Calu3 (cell line): ENCODE results near the gene LHFPL6. TPM values are rescaled to one million over a fixed set of nuclear protein-coding genes. Genes with fewer than 3 reads are reported as not detected.

Source experiments
- BruUV-seq: library from RNA; stranded (reverse); fragments of 400-500 nt; replicated peaks from 2 replicates; lab custom pipeline; 2021; lab: Mats Ljungman, UMichigan
- CTCF ChIA-PET: fragments of 300-600 bp; sonication (Branson Sonifier 250); formaldehyde crosslinking; loops from one replicate; lab custom pipeline; 2022; ENCODE audit warnings: antibody characterized with exemption; lab: Charles Lee
- DNase-seq: peaks from one replicate; pipeline ENCODE4 v3.0.0; 2022
- H3K27ac Mint-ChIP-seq: one replicate; pipeline ENCODE4 v1.8.0; 2022; ENCODE audit warnings: mixed read lengths; ENCODE audit not compliant: unreplicated experiment
- H3K27me3 Mint-ChIP-seq: one replicate; pipeline ENCODE4 v1.8.0; 2022; ENCODE audit warnings: mixed read lengths; ENCODE audit not compliant: unreplicated experiment
- H3K36me3 Mint-ChIP-seq: one replicate; pipeline ENCODE4 v1.8.0; 2022; ENCODE audit warnings: mild to moderate bottlenecking, moderate library complexity, mixed read lengths; ENCODE audit not compliant: insufficient read depth, unreplicated experiment
- H3K4me1 Mint-ChIP-seq: one replicate; pipeline ENCODE4 v1.8.0; 2022; ENCODE audit warnings: mild to moderate bottlenecking, low read depth, mixed read lengths; ENCODE audit not compliant: unreplicated experiment
- H3K4me3 Mint-ChIP-seq: one replicate; pipeline ENCODE4 v1.8.0; 2022; ENCODE audit warnings: mild to moderate bottlenecking, low read depth, moderate library complexity, mixed read lengths; ENCODE audit not compliant: unreplicated experiment
- H3K9me3 Mint-ChIP-seq: one replicate; pipeline ENCODE4 v1.8.0; 2022; ENCODE audit warnings: low read depth, mixed read lengths; ENCODE audit not compliant: unreplicated experiment
- intact Hi-C: fragments of 100-400 bp; cut with micrococcal nuclease; formaldehyde crosslinking; loops from one replicate; pipeline ENCODE4 v1.10.0; 2022; ENCODE audit not compliant: unreplicated experiment
- total RNA-seq: library from RNA; stranded (reverse); gene quantifications from 2 replicates; pipeline ENCODE4 v1.2.3, GENCODE V29; 2022
- TF ChIP-seq, protein P1 (sequence below): fragments of 200-600 bp; IDR thresholded peaks from one replicate; pipeline ENCODE4 v1.8.0; 2022; ENCODE audit warnings: antibody characterized with exemption; ENCODE audit not compliant: unreplicated experiment

LHFPL6 gene
- total RNA-seq, 1 experiment from 2014 or later = not detected

DNA sequence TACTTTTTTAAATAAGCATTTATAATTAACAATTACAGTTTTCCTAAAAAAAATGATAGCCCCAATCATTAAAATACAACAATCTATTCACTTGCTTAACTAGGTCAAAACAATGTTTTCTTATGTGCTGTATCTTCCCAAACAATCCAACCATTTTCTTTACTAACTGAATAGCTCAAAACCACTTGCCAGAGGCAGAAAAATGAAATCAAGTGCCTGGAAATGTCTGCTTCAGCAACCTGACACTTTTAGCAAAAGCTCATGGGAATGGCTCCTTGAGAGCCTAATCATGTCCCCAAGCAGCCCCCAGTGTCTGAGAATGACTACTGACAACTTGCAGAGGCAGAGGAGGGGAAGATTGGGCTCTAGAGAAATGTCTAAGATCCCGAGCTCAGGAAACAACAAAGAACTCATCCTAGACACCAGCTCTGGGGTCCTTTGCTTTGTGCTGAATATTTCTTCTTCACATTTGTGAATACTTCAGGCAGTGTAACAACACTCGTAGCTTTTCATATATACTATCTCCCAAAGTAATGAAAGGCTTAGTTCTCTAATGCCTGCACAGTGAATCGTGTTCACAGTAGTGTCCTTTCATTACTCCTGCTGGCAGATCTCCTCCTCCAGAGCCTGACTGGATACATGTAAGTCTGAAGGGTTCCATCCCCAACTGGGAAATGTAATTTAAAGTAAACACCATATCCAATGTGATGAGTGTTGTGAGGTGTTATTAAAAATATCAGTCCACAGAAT lies 280.0 kb downstream of the LHFPL6 start:
- Mint-ChIP-seq H3K9me3 (peaks cover 2% of the 10 kb centered on the region), H3K27ac (no peak overlapping the region), H3K36me3 (no peaks in the 10 kb centered on the region), H3K4me1 (no peaks in the 10 kb centered on the region), H3K4me3 (no peak overlapping the region), H3K27me3 (peaks cover 34% of the 10 kb centered on the region)
- DNase-seq = no peak
- no TSS peak for BruUV-seq
- TF ChIP-seq, protein P1, sequence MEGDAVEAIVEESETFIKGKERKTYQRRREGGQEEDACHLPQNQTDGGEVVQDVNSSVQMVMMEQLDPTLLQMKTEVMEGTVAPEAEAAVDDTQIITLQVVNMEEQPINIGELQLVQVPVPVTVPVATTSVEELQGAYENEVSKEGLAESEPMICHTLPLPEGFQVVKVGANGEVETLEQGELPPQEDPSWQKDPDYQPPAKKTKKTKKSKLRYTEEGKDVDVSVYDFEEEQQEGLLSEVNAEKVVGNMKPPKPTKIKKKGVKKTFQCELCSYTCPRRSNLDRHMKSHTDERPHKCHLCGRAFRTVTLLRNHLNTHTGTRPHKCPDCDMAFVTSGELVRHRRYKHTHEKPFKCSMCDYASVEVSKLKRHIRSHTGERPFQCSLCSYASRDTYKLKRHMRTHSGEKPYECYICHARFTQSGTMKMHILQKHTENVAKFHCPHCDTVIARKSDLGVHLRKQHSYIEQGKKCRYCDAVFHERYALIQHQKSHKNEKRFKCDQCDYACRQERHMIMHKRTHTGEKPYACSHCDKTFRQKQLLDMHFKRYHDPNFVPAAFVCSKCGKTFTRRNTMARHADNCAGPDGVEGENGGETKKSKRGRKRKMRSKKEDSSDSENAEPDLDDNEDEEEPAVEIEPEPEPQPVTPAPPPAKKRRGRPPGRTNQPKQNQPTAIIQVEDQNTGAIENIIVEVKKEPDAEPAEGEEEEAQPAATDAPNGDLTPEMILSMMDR = no peak
- intact Hi-C loops = no loop called here
- CTCF ChIA-PET = interaction anchor here (0.6 kb wide), 1 partner anchor 201 kb away, joined by 3 read pairs; no protein-coding TSS in a partner anchor

DNA sequence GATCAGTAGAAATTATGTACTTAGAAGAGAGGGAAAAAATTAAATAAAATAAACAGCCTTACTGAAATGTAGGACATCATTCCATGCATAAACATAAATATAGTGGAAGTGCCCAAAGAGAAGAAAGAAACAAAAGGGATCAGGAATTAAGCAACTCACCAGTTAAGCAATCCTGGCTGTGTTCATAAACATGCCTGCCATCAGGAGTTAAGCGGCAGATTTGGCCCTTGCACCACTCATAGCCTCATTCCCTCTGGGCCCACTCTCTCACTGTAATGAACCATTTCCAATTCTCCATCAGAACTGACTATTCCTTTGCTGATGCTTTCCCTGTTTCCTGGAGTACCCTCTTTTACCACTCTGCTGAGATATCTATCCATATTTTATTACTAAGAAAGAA lies 281.4 kb downstream of the LHFPL6 start:
- BruUV-seq = no TSS peak
- no peak for DNase-seq
- TF ChIP-seq, protein P1 = no peak
- Mint-ChIP-seq H3K27ac (no peak overlapping the region), H3K36me3 (no peaks in the 10 kb centered on the region), H3K27me3 (peaks cover 34% of the 10 kb centered on the region), H3K9me3 (peaks cover 2% of the 10 kb centered on the region), H3K4me3 (no peak overlapping the region), H3K4me1 (no peaks in the 10 kb centered on the region)
- CTCF ChIA-PET = no interaction called here
- intact Hi-C loops = no loop called here

DNA sequence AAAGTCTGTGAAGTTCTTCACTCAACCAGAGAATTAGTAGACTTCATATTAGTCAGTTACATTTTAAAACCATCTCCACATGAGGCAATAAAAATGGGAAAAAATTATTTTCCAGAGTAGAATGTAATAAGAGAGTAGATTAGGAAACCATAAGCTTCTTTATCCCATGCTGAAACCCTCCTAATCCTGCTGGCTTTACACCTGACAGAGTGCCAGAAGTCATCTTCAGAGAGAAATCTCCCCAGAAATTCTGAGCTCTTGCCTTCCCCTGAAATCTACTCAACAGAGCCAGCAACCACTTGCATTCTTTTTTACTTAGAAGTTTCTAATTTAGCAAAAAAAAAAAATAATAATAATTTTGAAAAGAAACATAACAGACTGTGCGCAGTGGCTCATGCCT lies 284.8 kb downstream of the LHFPL6 start:
- intact Hi-C loops = no loop called here
- BruUV-seq = no TSS peak
- TF ChIP-seq, protein P1 = no peak
- H3K4me3 Mint-ChIP-seq = no peak overlapping the region
- H3K4me1 Mint-ChIP-seq = no peaks in the 10 kb centered on the region
- peaks cover 34% of the 10 kb centered on the region for H3K27me3 Mint-ChIP-seq
- H3K36me3 Mint-ChIP-seq = no peaks in the 10 kb centered on the region
- DNase-seq = no peak
- peaks cover 2% of the 10 kb centered on the region for H3K9me3 Mint-ChIP-seq
- H3K27ac Mint-ChIP-seq = no peak overlapping the region
- CTCF ChIA-PET = no interaction called here

DNA sequence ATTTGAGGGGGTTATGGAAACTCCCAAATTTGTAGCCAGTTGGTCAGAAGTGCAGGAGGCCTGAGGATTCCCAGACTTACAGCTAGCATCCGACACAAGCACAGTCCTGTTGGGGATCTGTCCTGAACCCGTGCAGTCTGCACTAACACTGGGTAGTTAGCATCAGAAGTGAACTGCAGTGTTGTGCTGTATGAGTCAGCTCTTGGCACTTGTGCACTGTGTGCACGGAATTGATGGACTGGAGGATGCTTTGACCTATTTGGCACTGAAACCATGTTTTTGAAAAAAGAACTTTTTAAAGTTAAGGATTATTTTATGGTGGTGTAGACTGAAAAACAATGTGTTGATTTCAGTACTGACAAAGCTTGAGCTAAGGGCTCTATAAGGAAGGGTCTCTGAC lies 285.7 kb downstream of the LHFPL6 start:
- intact Hi-C loops = no loop called here
- peaks cover 2% of the 10 kb centered on the region for H3K9me3 Mint-ChIP-seq
- peaks cover 25% of the 10 kb centered on the region for H3K27me3 Mint-ChIP-seq
- no peak overlapping the region for H3K4me3 Mint-ChIP-seq
- BruUV-seq = no TSS peak
- H3K4me1 Mint-ChIP-seq = no peaks in the 10 kb centered on the region
- CTCF ChIA-PET = no interaction called here
- no peak for DNase-seq
- H3K36me3 Mint-ChIP-seq = no peaks in the 10 kb centered on the region
- TF ChIP-seq, protein P1 = no peak
- no peak overlapping the region for H3K27ac Mint-ChIP-seq
